ENCODE measurements around the gene COBL.

COBL gene

DNA sequence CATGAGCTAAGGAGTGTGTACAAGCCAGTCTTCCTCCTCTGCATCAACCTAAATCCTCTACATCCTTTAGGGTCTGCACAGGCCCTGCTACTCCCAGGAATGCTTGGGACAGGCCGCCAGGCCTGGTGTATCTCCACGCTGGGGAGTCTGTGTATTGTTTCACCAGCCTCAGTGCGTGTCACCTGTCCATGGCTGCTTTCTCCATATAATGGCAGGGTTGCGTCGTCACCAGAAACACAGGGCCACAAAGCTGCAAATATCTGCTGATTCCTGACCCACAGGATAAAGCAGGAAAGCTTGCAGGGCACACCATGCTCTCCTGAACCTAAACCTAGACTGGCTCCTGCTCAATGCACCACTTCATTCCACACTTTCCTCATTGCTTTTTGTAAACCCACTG, 45.6 kb downstream of the COBL start:
- ATAC-seq = no peak

DNA sequence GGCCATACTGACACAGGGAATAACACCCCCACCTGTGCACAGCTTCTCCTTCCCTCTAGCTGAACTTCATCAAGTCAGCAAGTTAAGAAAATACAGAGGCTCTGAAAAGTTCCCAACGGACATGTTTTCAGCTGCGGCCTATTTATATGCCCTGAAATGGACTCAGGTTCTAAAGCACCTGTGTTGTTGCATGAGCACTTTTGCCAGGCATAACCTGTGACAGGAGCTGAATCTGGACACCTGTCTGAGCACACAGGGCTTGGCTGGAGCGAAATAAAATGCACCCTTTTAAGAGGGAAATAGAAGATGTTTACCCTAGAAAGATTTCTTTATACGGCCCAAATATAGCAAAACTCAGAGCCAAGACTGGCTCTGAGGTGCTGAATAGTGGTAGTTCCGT, 46.7 kb downstream of the COBL start:
- no peak for ATAC-seq

DNA sequence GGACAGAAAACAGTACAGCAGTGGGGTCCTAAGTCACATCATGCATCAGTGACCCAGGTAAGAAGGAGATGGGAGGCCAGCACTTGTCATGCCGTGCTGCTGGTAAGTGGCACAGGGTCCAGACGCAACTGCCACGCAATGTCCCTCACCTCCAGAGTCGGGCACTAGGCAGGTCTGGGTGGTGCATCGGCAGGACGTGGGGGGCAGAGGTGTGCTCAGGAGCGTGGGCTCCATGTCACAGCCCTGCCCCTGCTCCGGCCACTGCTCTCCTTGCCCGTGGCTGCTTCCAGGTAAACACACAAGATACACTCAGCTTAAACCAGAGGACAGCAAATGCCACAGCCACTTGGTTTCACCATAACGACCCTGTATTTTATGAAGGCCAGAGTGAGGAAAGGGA, 47.3 kb downstream of the COBL start:
- no peak for ATAC-seq

DNA sequence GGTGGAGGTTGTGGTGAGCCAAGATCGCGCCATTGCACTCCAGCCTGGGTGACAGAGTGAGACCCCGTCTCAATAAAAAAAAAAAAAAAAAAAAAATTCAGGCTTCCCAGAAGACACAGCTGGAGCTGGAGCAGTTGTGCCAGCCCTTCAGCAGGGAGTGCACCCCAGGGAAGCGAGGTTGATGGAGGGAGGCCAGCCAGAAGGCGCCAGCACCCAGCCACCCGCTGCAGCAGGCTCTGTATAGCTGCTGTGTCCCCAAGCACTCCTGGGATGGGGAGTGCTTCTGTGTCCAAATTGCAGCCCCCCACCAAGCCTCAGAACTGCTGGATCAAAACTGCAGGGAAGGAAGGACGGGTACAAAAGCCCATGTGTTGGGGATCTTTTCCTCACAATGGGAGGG, 47.8 kb downstream of the COBL start:
- ATAC-seq = no peak

DNA sequence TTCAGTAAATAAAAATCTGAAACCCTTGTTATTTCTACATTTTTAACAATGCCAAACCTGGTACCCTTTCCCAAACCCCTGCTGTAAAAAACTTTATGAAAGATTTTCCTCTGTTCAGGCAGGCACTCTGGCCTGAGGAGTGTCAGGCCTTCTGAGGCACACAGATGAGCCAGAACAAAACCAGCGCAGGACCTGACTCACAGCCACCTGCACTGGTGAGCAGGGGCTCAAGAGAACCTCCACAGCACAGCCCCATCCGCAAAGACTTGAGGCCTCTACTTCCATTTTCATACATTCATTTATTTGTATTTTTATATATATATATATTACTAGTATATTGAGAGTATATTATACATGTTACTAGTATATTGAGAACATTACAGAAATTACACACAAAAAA, 49.4 kb downstream of the COBL start:
- no peak for ATAC-seq

DNA sequence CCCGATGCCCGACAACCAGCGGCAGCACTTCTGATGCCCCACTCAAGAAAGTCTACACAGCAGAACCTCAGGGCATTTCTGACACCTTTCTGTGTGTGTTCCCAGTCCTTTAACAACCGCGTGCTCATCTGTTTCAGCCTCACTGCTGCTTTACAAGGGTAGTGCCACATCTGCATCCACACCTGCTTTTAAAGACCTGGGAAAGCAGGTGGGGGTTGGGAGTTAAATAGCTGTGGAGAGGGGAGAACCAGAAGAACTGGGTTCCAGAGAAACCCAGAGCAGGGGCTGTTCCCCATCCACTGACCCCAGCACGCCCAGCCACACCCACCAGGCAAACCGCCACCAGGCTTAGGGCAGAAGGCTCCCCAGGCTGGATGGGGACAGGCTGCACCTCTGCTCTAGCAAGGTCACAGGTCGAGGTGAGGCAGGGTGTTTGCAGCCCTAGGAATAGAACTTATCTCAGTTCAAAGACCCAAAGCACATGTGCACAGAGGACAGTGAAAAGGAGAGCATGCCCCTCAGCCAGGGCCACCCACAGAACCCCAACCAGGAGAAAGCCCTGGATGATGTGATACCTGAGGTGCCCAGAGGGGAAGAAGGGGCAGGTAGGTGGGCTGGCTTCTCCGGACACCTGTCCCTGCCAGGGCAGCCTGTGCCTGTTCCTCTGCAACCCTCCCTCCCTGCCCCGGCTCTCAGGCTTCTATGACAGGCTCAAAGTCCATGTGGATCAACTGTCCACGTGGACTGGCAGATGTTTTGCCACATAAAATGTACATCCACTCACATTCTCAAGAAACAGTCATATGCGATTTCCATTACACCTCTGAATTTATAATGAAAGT, 51.3 kb downstream of the COBL start:
- ATAC-seq = no peak

DNA sequence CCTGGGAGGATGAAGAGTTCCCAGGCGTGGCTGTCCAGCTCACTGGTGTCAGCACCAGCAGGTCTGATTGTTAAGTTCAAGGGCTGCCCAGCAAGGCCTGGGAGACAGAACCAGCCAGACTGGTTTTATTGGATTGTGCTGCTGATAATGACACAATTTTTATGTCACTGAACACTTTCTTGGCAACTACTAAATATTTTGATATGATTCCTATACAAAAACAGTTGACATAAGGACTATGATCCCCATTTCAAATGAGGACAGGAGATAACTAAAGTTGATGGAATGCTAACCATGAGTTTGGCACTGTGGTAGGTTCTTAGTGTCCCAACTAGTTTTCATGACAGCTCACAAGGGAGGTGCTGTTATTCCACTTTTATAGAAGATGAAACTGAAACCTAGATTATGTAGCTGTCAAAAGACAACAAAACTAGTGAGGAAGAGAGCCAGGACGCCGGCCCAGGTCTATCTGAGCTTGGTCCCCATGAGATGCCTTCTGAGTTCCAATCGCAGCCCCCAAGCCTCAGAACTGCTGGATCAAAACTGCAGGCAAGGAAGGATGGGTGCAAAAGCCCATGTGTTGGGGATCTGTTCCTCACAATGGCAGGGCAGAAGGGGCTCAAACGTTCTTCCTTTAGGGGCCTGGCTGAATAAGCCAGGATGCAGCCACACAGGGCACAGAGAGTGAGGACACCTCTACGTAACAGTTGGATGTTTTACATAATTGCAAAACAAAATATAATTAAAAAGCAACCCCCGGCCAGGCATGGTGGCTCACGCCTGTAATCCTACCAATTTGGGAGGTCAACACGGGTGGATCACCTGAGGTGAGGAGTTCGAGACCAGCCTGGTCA, 52.8 kb downstream of the COBL start:
- no peak for ATAC-seq

DNA sequence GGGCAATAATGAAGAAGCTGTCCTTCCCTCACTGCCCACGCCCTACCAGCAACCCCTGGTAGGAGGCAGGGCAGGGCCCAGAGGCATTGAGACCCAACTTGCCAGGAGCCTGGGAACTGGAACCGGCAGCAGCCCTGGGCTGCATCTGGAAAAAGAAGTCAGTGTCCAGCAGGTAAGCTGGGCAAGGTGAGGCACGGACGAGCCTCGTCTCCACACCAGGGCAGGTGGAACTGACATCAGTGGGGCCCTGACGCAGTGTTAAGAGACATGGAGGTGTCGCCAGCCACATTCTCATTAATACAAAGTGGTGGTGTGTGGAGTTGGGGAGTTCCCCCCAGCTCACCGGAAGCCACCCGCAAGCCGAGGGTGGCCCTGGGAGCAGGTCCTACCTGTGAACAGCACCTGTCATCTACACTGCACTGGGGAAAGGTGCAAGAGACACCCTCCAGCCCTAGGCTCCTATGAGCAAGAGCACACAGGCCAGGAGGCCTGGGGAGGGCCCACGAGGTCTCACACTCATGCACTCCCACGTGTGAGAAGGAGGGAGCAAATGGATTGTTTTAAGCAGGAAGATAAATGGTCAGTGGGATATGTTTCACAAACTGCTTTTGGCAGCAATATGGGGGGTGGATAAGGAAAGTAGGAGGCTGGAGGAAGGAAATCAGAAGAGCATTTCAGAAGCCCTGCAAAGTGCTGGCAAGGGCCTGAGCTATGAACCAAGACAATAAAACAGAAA, 53.6 kb downstream of the COBL start:
- ATAC-seq = no peak

DNA sequence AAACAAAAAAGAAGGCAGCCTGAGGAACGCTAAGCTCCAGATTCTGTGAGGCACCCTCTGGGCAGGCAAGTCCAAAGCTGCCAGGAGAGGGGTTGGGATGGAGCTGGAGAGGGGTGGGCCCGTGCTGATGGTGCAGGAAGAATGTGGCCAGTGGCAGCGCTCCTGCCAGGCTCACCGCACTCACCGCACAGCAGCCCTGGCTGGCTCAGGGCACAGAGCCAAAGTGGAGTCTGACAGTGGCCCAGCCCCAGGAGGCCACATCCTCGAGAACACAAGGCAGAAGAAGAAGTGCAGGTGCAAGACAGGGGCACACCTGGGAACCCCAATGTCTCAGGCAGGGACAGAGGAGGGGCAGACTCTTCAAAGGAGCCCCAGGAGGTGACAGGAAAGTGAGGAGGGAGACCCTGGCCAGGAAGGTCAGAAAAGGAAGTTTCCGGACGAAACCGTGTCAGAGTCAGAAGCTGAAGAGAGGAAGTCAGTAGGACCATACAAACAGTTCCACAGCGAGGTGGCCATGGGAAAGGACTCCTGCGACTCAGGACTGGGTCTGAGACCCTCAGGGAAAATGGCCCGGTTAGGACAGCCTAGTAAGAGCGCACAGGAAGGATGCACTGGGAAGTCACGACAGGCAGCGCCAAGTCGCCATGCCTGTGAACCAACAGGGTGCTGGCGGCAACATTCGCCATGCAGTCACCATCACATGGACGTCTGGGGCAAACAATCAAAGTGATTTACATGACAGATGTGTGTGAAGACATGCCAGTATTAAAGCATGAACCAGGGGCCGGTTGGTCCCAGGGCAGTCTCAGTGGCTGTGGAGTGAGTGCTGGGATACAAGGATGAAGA, 54.4 kb downstream of the COBL start:
- ATAC-seq = no peak

DNA sequence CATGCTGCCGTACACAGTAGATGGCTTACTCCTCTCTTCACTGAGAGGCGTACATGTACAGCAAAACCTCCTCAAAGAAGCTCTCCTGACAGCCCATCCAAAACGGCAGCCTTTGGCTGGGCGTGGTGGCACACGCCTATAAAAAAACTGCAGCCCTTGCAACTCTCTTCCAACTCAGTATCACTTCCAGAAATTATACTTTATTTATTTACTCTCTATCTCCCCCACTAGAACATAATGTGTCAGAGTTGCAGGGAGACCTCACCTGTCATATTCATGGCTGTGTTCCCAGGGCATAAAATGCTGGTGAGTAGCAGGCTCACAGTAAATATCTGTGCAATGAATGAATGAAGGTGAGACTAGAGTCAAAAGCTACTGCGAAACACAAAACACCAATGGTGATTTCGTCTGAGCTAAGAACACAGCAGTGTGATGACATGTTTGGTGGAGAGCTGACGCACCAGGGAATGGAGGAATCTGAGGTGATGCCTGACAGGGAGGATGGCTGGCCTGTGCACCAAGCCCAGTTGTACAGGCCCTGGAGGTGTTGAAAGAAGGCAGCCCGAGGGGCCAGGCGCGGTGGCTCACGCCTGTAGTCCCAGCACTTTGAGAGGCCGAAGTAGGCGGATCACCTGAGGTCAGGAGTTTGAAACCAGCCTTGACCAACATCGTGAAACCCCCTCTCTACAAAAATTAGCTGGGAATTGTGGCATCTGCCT, 55.3 kb downstream of the COBL start:
- ATAC-seq = no peak

DNA sequence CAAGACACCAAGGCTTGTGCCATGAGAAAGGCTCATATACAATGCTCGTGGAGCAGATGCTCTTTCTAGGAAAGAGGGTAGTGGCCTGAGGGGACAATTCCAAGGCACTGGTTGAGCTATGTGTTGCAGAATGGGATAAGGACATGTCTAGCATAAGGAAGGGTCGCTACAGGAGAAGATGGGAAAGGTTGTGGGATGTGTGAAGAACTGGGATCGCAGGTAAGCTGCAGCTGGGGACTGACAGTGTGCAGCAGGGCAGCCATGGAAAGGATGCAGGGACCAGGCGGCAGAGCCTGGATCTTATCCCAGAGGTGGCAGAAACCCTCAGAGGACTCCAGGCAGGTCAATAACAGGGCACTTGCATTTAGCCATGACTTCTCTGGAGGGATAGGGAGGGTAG, 56.1 kb downstream of the COBL start:
- ATAC-seq = no peak

DNA sequence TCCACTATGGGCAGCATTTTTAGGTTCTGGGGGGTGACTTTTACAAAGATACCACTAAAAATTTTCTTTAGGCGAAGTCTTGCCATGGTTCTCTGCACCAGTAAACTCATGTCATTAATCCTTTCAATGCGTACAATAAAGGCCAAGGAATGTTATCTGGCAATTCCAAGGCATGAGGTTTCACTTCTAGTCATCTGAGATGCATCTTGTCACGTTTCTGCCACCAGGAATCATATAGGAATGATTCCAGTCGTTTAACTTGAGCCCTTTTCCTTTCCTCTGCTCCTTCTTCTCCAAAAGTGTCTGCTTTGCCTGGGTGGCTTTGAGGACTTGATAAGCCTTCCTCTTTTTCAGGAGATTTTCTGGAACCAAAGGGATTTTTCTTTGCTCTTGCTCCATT, 56.8 kb downstream of the COBL start:
- no peak for ATAC-seq

DNA sequence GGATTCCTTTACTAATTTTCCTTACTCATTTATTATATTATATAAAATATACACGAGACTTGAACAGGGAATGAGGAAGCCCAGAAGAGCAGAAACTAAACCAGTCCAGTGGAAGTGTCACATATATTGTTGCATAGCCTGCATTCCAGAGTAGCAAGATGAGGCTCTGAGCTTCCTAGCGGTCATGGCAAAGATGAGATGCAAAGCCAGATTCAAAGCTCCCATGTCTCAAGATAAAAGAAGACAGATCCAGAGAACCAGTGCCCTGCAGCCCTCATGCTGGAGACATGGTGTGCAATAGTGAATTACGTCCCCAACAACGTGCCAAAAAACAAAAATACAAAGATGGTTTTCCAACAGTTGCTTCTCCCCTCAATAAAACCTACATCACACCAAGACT, 59.7 kb downstream of the COBL start:
- ATAC-seq = no peak

DNA sequence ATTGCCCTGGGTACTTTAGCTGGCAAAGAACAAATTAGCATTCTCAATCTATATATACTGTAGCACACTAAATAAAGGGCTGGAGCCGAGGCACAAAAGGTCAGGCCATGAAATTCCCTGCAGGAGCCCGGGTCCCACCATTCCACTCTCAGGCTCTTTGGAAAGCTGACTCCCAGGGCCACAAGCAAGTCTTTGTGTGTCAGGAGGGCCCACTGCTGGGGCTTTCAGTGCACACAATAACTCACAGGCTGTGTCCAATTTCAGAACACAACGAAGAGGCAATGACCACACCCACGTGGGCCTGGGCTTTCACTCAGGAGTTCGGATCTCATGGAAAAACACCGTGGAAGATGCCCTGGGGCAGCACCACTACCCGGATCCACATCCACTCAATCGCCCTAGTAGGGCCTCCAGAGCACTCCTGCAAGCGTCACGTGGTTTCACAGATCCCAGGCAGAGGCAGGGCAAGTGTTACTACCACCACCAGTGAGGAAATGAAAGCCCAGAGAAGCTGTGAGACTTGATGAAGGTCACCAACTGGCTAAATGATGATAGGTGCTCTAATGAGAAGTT, 60.3 kb downstream of the COBL start:
- ATAC-seq = no peak

DNA sequence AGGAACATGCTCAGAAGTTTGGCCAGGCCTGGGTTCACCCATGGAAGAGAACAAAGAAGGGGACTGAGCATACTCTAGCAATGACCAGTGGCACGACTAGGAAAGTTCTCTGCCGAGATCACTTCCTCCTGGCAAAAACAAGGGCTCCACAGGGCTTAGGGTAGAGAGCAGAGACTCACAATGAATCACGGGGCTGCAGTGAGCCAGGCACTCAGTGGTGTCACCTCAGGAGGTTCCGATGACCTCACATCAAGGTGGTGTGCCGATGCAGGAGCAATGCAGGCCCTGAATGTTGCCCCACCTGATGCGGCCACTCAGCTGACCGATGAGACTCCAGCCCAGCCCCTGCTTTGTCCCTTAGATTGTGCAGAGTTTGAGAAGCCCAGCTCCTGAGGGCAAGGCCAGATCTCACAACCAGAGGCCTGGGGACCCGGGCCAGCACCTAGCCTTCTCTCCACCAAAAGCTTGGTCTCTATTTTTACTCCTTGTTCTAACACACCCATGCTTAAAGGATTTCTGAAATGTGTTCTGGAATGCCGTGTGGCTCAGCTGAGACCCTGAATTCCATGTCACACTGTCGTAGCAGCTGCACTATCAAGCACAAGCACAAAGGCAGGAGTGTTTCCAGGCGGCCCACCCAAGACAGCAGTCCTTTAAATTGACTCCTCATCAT, 60.9 kb downstream of the COBL start:
- no peak for ATAC-seq

DNA sequence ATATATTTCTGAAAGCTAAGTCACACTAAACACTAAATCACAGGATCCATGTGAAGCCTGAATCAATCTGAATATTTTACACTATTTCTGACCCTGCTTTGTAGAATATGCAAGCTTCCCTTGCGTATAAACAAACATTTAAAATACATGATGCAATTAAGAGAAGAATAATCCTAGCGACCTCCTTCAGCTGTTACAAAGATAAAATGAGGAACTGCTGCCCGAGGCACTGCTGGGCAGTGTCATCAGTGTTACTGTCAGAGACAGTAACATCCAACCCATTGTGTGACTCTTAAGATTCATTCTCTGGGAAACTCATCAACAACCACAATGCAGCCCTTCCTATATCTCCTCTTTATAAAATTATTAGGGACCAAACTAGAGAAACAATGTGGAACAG, 61.6 kb downstream of the COBL start:
- ATAC-seq = no peak

DNA sequence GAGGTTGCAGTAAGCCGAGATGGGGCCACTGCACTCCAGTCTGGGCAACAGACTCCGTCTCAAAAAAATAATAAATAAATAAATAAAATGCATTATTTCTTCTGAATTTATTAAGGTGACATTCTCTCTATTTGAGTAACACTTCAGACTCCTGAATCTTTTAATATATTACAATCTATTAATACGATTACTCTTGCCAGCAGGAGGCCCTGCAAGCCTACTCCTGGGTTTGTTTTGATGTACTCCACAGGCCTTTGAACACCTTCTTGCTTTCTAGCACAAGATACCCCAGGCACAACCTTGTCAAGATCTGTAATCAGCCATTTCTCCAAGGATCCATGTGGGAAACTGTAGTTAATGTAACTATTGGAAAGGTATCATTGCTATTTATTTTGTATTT, 63.5 kb downstream of the COBL start:
- ATAC-seq = no peak

DNA sequence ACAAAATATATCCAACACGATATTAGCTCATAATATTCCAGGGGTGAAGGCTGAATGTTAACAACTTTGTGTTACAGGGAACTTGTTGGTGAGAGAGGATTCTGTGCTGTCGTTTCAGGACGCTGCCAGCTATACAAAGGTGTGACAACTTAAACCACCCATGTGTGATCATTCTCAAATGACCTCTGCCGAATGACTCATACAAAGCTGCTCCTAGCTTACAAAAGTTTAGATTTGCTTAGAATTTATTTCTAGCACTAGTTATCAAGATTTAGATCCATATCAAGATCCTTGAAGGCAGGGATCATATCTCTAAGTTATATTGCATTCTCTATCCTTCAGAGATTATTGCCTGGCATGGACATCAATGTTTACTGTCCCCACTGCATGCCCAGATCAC, 65.3 kb downstream of the COBL start:
- no peak for ATAC-seq

DNA sequence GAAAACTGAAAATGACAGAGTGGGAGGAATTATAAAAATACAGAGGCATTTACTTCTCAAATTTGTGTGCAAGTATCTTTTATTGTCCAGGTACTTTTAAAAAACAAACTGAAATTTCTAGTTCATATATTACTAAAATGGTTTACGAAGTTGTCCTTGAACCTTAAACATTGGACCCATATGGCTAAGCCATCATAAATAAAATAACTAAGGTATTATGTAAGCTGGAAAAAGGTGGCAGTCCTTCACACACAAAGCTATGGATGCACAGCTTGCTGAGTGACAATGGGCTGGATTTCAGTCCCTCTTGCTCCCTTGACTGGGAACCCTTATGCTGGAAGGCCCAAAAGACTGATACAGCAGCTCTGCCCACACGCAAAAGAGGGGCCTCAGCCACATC, 66.1 kb downstream of the COBL start:
- no peak for ATAC-seq

DNA sequence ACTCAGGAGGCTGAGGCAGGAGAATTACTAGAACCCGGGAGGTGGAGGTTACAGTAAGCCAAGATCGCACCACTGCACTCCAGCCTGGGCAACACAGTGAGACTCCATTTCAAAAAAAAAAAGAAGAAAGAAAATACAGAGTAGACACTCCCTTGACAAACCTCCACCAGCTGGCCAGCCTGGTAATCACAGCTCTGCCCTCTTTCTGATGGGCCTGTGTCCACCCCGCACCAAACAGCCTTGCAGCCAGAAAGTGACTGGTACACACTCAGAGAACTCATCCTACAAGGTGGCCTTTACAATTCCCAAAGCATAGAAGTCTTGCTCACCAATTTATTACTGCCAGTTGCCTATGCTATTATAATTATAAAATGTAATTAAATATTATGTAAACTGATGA, 66.6 kb downstream of the COBL start:
- no peak for ATAC-seq
